Activated CD4-positive, alpha-beta T cell treated with anti-CD3 and anti-CD28 coated beads for 24 hours (primary cell): ENCODE measurements around the gene OR12D2.
"Not testable (repeated sequence)": the region's sequence is repeated elsewhere in the genome, so short reads cannot be mapped to it uniquely, and the experiment has no call there.

ENCODE experiments used
- DNase-seq, 2 donors: peaks; one replicate each; pipeline ENCODE4 v3.0.0-alpha.2; 2020; ENCODE audit warnings: low read depth in 2 of 2

Gene OR12D2, protein sequence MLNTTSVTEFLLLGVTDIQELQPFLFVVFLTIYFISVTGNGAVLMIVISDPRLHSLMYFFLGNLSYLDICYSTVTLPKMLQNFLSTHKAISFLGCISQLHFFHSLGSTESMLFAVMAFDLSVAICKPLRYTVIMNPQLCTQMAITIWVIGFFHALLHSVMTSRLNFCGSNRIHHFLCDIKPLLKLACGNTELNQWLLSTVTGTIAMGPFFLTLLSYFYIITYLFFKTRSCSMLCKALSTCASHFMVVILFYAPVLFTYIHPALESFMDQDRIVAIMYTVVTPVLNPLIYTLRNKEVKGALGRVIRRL

DNA sequence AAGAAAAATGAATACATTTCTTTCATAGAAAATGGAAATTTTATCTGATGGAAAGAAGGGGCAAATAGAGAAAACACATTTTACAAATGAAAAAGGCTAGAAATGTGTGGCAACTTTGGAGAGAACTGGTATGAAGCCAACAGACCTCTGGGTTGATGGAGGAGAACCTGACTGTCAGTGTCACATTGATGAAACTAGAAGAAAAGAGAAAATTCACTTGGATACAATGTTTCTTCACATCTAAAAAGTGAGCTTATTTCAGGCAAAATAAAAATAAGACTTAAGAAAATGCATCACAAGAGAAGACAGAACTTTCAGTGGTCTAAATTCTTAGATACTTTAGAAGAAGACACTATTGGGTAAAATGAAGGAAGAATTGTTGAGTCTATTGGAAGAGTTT, at the start of gene OR12D2:
OR12D2 (plus strand) TSS at position 301 of the 400 bp plus-strand sequence. CDS start 1,069 bp downstream, outside the sequence.
- no peak for DNase-seq

DNA sequence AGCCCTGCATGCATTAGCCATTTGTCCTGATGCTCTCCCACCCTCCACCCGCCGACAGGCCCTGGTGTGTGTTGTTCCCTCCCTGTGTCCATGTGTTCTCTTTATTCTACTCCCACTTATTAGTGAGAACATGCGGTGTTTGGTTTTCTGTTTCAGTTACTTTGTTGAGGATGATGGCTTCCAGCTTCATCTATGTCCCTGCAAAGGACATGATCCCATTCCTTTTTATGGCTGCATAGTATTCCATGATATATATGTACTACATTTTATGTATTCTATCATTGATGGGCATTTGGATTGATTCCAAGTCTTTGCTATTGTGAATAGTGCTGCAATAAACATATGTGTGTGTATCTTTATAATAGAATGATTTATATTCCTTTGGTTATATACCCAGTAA, 46.1 kb upstream of the OR12D2 start:
- DNase-seq: not testable (repeated sequence)

DNA sequence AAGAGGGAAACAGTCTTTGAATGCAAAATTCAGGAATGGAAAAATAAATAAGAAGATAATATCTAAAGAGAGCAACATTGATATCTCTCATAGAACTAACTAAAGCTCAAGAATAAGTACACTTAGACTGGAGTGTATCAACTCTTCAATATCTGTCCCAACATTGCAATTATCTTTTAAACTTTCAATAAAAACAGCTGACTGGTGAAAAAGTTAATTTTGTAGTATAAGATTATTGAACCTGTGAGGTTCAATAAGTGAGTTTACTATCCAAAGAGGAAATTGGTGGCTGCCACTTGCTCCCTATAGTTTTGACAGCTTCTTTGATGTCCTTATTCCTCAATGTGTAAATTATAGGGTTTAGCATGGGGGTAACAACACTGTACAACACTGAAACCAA, 40.5 kb upstream of the OR12D2 start:
- DNase-seq: no peak

DNA sequence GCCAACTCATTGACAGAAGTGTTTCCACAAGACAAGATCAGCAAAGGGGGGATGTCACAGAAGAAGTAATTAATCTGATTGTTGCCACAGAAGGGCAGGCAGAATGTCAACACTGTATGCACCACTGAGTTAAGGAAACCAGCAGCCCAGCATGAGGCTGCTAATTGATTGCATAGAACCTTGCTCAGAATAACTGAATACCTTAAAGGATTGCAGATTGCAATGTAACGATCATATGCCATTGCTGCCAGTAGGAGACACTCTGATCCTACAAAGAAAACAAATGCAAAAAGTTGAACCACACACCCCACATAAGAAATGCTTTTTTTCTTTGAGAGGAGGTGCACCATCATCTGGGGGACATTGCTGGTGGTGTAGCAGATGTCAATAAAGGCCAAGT, 39.8 kb upstream of the OR12D2 start:
- no peak for DNase-seq

DNA sequence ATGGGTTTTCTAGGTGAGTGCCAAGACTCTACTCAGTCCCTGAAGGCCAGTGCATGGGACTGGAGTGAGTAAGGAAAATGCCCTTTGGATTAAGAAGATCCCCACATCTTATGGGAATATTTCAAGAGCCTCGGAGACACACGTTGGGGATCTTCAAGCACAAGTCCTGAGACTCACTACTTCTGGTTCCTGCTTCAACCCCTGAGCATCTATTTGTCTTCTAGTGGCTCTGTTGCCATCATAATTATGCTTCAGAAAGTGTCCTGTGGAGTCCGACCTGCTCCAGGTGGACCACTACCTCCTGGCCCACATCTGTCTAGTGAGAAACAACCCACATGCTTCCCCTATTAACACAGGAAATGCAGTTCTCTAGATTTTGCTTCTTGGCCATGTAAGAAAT, 26.7 kb upstream of the OR12D2 start, which contains the start of gene OR5V1:
OR5V1 (minus strand) TSS at position 101 of the 400 bp plus-strand sequence. CDS start 12,670 bp downstream, outside the sequence.
- DNase-seq: no peak

DNA sequence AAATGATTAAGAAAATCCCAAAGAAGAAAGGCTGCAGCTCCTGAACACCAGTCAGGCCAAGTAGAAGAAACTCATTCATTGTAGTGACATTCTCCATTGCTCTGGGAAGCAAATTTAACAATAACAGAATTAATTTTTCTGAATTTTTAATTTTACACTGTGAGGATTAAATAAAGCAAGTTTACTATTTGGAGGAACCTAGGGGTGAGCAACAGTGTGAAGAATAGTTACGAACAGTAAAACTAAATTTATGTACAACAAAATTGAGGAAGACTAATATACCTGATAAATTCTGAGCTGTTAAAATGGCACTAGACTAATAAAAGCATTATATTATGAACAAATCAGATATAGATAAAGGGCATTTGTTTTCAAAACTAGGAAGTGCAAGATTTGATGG, 20.2 kb upstream of the OR12D2 start, which contains the start of gene OR12D3:
OR12D3 (minus strand) TSS at position 101 of the 400 bp plus-strand sequence; CDS start at position 97, 4 bp downstream.
- DNase-seq: no peak

DNA sequence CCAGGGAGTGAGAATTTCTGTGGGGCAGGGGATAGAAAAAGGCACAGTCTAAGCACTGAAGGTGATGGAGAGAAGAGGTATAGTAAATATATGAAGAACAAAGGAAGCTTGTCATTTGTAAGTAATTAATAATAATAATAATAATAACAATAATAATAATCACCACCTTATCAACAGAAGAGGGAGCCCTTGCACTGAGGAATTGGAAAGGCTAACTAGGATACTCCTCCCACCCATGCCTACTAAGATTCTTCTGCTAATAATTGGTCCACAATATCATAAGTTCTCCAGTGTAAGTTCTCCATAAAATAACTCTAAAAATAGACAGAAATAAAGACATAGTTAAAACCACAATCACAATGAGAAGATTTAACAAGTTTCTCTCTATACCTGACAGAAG, 19.4 kb upstream of the OR12D2 start:
- DNase-seq: no peak

DNA sequence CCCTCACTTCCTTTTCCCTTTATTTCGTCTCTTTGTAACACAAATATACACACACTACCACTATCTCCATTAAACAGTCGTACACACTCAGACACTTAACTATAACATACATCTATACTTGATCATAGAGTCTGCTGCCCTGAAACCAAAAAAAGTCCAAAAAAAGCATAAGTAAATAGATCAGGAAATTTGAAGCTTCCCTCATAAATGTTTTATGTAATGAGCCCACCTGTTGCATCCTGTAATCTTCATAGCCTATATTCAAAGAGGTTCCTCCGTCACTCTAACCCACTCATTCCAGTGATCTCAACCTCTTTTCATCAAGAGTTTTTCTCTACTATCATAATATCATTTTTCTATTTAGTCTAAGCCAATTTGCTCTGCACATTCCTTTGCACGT, 6.9 kb upstream of the OR12D2 start:
- no peak for DNase-seq

DNA sequence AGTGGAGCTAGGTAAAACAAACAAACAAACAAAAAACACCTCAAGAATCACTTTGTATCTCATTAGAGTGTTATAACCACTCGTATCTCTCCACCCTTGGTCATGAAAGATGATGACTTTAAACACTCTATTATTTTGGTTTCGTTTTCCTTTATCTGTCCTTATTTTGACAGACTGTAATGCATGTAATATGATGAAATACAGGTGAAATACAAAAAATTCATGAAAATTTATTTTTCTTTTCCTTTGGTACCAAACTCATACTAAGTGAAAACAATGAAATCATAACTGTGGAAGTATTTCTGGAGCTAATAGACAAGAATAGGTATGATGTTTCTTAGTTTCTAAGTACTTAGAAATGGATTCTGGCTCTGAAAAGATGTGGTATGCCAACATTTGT, 4.1 kb downstream of the OR12D2 start:
- no peak for DNase-seq

DNA sequence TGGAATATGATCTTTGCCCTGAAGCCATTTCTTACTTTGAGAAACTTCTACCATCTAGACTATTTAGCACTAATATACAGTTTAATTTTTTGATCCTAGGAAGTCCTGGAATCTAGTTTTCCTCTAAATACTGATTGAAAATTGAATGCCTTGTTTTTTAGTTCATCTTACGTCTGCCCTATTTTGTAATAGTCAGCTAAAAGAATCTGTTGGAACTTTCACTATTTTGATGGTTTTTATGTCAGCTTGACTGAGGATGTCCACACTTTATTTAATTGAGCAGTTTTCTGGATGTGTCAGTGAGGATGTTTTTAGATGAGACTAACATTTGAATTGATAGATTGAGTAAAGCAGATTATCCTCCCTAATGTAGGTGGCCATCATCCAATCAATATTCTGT, 8.4 kb downstream of the OR12D2 start:
- DNase-seq: no peak

DNA sequence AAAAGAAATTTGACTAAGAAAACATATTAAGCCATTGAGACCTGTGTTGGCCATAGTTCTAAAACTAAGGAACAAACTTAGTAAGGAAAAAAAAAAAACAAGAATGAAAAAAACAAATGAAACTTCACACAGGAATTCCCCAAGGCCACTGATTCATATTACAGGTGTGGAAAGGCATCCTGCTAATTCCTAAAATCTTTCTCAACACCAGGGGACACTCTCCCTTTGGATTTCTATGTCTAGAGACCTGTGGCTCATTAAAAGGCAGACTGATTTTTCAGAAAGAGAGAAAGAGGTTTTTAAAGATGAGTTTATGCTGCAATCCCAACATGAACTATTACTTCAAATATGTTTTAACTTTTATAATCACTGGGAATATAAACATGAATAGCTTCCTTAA, 19.2 kb downstream of the OR12D2 start, which contains the start of gene OR12D1:
OR12D1 (plus strand) TSS at position 341 of the 400 bp plus-strand sequence.
- no peak for DNase-seq

DNA sequence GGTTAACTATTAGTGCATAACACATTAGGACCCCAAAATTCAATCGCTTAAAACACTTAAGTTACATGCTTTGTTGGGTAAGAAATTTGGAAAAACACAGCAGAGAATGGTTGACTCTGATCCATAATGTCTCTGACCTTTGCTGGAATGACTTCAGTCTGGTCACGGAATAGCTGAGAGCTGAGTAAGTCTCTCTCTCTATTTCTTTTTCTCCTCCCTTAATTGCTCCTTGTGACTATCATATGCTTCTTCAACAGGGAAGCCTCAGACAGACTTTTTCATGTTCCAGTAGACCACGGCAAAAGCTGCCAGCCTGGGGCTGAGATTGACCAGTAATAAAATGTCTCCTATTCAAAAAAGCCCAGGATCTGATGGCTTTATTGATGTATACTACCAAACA, 24.1 kb downstream of the OR12D2 start:
- DNase-seq: no peak

DNA sequence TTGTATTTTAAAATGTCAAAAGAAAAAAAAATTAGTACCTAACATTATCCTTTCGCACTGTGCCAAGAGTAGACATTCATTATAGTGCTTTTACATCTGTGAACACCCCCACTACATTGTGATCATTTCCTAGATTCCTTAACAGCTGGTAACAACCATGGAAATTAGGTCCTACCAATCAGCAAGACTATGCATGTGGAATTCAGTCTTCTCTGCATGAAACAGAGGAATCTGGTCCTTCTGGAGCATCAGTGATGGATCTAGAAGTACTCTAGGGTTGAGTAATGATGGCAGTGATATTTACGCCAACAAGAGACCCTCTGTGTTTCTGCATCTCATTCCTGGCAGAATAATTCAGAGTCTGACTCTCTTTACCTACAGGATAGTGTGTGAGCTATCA, 28.7 kb downstream of the OR12D2 start:
- no peak for DNase-seq

DNA sequence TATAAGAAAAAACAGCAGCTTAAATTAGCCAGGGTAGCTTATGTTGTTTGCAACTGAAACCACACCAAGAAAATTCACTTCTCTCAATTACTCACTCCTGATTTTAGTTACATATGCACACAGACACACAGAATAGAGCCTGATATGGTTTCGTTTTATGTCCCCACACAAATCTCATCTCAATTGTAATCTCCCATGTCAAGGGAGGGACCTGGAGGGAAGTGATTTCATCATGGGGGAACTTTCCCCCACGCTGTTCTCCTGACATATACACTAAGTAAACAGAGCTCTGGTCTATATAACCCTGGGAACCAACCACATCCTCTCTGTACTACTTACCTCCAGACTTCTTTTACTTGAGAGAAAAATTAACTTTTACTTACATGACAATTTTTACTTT, 29.1 kb downstream of the OR12D2 start:
- no peak for DNase-seq

DNA sequence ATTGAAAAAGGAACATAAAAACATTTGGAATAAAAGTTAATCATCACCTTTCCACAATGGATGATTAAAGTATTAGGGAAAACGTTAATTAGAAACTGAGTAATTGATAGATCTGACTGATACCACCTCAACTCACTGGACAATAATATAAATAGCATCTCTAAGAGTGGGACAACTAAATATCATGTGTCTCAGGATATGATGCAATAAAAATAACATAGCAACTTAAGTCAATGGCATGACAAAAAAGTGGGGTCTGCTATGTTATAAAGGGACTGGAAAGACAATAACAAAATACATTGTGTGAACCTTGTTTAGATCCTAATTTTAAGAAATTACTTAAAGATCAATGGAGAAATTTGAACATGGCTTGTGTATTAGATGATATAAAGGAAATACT, 29.6 kb downstream of the OR12D2 start:
- no peak for DNase-seq

DNA sequence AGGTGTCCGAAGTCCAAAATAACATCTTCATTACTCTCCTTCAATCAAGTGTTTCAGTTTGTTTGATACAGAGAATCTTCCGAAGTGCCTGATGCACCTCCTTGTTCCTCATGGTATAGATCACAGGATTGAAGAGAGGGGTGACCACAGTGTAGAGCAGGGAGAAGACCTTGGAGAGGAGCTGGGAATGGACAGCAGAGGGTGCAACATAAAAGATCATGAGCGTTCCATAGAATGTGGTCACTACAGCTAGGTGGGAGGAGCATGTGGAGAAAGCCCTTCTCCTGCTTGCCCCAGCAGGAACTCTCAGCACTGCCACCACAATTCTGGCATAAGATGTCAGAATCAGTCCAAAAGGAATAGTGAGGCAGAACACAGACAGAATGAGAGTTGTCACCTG, 31.2 kb downstream of the OR12D2 start:
- no peak for DNase-seq

DNA sequence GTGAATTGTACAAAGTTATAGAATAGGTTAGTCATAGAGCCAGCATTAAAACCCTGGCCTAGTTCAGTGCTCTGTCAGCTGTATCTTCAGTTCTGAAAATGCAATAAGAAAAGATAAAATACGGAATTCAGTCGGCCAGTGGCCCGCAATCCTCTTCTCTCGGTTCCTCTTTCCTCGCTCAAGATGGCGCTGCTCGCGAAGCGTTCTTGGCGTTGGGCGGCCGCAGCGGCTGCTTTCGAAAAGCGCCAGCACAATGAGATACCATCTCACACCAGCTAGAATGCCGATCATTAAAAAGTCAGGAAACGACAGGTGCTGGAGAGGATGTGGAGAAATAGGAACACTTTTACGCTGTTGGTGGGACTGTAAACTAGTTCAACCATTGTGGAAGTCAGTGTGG, 41.3 kb downstream of the OR12D2 start:
- not testable (repeated sequence) for DNase-seq

DNA sequence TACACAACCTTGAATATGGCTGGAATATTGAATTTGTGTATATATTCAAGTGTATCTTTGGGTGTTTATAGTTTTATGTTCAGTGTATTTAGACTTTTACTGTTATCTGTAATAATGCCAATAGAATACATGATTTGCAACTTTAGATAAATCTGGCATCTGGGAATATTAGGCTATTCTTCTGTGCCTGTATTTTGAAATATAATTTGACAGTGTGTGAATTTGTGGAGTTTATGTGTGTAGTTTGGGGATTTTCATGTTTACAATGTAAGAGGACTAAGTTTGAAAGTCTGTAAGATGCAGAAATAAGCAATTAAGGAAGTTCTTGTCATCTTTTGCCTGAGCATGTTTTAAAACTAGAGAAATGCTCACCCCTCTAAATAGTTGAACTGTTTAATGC, 43.6 kb downstream of the OR12D2 start, which contains the start of gene OR10C1:
OR10C1 (plus strand) TSS at position 301 of the 400 bp plus-strand sequence. CDS start 710 bp downstream, outside the sequence.
- no peak for DNase-seq

DNA sequence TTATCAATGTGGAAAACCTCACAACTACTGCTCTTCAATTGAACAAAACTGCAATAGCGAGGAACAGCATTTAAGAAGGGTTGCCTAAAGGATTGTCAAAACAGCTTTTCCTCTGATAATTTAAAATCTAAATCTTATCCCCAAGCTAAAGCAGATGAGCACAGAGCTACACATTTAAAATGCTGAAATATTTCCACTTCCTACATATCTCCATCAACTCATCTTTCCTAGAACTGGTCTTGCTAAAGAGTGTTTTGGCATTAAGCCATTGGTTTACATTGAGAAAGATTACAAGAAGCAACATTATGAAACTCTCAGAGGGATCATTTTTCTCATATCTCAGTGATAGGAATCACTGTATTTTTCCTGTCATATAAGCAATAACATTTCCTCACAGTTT, 47.3 kb downstream of the OR12D2 start:
- DNase-seq: no peak

DNA sequence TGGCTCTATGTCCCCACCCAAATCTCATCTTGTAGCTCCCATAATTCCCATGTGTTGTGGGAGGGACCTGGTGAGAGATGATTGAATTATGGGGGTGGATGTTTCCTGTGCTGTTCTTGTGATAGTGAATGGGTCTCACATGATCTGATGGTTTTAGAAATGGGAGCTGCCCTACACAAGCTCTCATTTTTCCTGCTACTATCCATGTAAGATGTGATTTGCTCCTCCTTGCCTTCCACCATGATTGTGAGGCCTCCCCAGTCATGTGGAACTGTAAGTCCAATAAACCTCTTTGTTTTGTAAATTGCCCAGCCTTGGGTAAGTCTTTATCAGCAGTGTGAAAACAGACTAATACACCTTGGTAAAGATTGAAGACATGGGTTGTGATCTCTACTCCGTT, 48.6 kb downstream of the OR12D2 start:
- not testable (repeated sequence) for DNase-seq
